Measurements from ENCODE around the gene TRPT1. TPM values are rescaled to one million over a fixed set of nuclear protein-coding genes. Genes with fewer than 3 reads are reported as not detected.

Gene TRPT1
- total and polyA plus RNA-seq, 3 donors from 2014 or later: 56.5 to 93.7 (median 65.4) TPM

DNA sequence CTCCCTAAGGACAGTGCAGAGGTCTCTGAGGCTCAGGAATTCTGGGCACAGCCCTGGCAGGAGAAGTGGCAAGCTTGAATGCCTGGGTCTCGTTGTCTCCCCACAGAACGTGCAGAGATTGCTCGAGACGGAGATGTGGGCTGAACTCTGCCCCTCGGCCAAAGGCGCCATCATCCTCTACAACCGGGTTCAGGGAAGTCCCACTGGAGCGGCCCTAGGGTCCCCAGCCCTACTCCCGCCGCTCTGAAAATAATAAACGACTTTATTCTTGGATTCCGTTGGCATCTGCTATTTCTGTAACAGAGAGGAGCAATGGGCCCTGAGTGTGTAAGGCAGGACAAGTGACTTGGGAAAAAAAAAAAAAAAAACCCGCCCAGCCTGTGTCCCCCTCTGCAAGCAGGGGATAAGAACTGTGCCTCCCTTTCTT lies 3.8 kb upstream of the TRPT1 start:
- intact Hi-C loops (cut with DNase I; ENCODE audit: low total_unique reads): no loop called here
- Histone ChIP-seq H3K9me3 (no peaks in the 10 kb centered on the region), H3K4me1 (peaks cover 41% of the 10 kb centered on the region)

DNA sequence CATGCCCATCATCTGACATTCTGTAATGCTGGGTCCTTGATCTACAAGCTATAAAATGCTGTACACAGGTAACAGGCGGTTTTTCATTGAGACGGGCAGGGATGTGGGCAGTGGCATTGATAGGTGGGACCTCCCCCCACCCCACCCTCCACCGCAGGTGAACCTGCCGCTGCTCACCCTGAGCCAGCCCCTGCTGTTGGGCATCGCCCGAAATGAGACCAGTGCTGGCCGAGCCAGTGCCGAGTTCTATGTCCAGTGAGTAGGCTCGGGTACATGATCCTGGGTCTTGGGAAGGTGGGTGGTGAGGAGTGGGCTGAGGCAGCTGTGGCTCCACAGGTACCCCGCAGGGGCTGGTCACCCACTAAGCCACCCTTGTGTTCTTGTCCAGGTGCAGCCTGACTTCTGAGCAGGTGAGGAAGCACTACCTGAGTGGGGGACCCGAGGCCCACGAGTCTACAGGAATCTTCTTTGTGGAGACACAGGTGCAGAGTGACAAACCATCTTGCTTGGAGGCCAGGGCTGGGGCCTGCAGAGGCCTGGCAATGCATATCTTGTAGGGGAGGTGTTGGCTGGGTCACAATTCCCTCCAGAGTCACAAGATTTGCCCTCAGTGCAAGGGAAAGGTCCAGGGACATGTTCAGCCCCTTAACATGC lies 3.2 kb upstream of the TRPT1 start:
- DNase-seq: no peak
- Histone ChIP-seq H3K27me3 (no peaks in the 10 kb centered on the region), H3K9me3 (no peaks in the 10 kb centered on the region), H3K27ac (peak overlapping the region in 1 of 2 donors; percentile 85), H3K36me3 (ENCODE audit: low read depth, missing control alignments) (no peaks in the 10 kb centered on the region), H3K4me1 (peaks cover 42% of the 10 kb centered on the region), H3K4me3 (peak overlapping the region in 1 of 2 donors; percentile 73)
- intact Hi-C loops (cut with DNase I; ENCODE audit: low total_unique reads): no loop called here
- no peak for TF ChIP-seq POLR2A (IDR thresholded peaks at IDR 0.05)
- TF ChIP-seq, protein P1, sequence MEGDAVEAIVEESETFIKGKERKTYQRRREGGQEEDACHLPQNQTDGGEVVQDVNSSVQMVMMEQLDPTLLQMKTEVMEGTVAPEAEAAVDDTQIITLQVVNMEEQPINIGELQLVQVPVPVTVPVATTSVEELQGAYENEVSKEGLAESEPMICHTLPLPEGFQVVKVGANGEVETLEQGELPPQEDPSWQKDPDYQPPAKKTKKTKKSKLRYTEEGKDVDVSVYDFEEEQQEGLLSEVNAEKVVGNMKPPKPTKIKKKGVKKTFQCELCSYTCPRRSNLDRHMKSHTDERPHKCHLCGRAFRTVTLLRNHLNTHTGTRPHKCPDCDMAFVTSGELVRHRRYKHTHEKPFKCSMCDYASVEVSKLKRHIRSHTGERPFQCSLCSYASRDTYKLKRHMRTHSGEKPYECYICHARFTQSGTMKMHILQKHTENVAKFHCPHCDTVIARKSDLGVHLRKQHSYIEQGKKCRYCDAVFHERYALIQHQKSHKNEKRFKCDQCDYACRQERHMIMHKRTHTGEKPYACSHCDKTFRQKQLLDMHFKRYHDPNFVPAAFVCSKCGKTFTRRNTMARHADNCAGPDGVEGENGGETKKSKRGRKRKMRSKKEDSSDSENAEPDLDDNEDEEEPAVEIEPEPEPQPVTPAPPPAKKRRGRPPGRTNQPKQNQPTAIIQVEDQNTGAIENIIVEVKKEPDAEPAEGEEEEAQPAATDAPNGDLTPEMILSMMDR (IDR thresholded peaks at IDR 0.05): no peak
- WGBS, 2 donors: 87 to 88% methylated on average over 4 to 12 of the region's 12 CpGs

More for the DNA sequence above, 3.8 kb upstream of the TRPT1 start:
- Histone ChIP-seq H3K36me3 (ENCODE audit: low read depth, missing control alignments) (no peaks in the 10 kb centered on the region), H3K4me3 (peak overlapping the region; percentile 73 to 74), H3K27me3 (no peaks in the 10 kb centered on the region), H3K27ac (peak overlapping the region; percentile 85 to 98)
- TF ChIP-seq, protein P1 (IDR thresholded peaks at IDR 0.05): no peak
- TF ChIP-seq POLR2A (IDR thresholded peaks at IDR 0.05): no peak
- whole genome bisulfite sequencing, 2 donors: 8 to 31% methylated on average over 12 to 13 of the region's 13 CpGs
- no peak for DNase-seq

DNA sequence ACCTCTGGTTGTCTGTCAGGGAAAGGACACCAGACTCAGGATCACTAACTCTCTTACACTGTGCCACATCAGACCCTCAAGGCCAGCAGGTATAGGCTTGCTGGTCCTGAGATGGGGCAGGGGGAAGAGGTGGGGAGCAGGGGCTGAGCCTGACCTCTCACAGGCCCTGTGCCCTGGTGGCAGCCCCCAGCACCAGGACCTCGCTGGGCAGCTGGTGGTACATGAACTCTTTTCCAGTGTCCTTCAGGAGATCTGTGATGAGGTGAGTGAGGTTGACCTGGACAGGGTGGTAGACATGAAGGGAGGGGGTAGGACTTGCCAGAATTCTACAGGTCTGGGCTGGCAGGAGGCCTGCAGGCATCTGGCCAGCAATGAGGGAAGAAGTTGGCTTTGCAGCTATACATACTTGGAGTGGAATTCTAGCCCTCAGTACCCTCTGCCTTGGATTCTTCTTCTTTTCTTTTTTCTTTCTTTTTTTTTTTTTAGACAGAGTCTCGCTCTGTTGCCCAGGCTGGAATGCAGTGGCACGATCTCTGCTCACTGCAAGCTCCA lies 1.5 kb upstream of the TRPT1 start:
- Histone ChIP-seq H3K9me3 (no peaks in the 10 kb centered on the region), H3K27ac (no peak overlapping the region), H3K4me1 (peaks cover 39% of the 10 kb centered on the region), H3K27me3 (no peaks in the 10 kb centered on the region), H3K36me3 (ENCODE audit: low read depth, missing control alignments) (no peaks in the 10 kb centered on the region), H3K4me3 (no peak overlapping the region)
- intact Hi-C loops (cut with DNase I; ENCODE audit: low total_unique reads): no loop called here
- 73 to 84% methylated on average over 2 to 3 of the region's 3 CpGs for WGBS, 2 donors
- no peak for DNase-seq
- TF ChIP-seq, protein P1 (IDR thresholded peaks at IDR 0.05): no peak
- no peak for TF ChIP-seq POLR2A (IDR thresholded peaks at IDR 0.05)

DNA sequence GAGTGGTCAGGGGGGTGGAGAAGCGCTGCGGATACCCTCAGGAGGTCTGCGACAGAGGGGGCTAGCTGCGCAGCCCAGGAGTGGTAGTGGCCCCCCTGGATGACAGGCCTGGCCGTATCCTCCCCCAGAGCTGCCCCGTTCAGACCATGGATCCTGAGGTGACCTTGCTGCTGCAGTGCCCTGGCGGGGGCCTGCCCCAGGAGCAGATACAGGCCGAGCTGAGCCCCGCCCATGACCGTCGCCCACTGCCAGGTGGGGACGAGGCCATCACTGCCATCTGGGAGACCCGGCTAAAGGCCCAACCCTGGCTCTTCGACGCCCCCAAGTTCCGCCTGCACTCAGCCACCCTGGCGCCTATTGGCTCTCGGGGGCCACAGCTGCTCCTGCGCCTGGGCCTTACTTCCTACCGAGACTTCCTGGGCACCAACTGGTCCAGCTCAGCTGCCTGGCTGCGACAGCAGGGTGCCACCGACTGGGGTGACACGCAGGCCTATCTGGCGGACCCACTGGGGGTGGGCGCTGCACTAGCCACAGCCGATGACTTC lies 593 bp upstream of the TRPT1 start:
- intact Hi-C loops (cut with DNase I; ENCODE audit: low total_unique reads): no loop called here
- Histone ChIP-seq H3K4me3 (peak overlapping the region; percentile 74 to 75), H3K9me3 (no peaks in the 10 kb centered on the region), H3K27me3 (no peaks in the 10 kb centered on the region), H3K27ac (peak overlapping the region; percentile 72 to 84), H3K4me1 (peaks cover 42% of the 10 kb centered on the region), H3K36me3 (ENCODE audit: low read depth, missing control alignments) (no peaks in the 10 kb centered on the region)
- WGBS, 2 donors: 7% methylated on average over 26 of the region's 26 CpGs; no CpG with 5 or more reads in 1 of the 2 donors
- peak; percentile 48 for DNase-seq
- no peak for TF ChIP-seq POLR2A (IDR thresholded peaks at IDR 0.05)
- TF ChIP-seq, protein P1 (IDR thresholded peaks at IDR 0.05): no peak

All from testis (tissue), 3 donors.